ENCODE results near the gene KDM4C.

The KDM4C gene

GRCh38 chr9:7130266-7130820 is 372.6 kb downstream of the KDM4C start:
- intact Hi-C loops (cut with DNase I), result no loop called here
- DNase-seq, result no peak

GRCh38 chr9:7132605-7133004 is 374.8 kb downstream of the KDM4C start:
- intact Hi-C loops (cut with DNase I), result no loop called here

GRCh38 chr9:7135735-7136134 is 378.0 kb downstream of the KDM4C start:
- intact Hi-C loops (cut with DNase I), result no loop called here
- DNase-seq, result no peak

More at GRCh38 chr9:7132605-7133004, 374.8 kb downstream of the KDM4C start:
- DNase-seq, result no peak

GRCh38 chr9:7137040-7137439 is 379.3 kb downstream of the KDM4C start:
- DNase-seq, result no peak
- intact Hi-C loops (cut with DNase I), result no loop called here

GRCh38 chr9:7137571-7137970 is 379.8 kb downstream of the KDM4C start:
- no peak for DNase-seq
- intact Hi-C loops (cut with DNase I), result no loop called here

- intact Hi-C loops (cut with DNase I), result no loop called here
- no peak for DNase-seq
These were observed 382.1 kb downstream of the KDM4C start for GRCh38 chr9:7139886-7140285.

GRCh38 chr9:7140401-7140800 is 382.6 kb downstream of the KDM4C start:
- DNase-seq, result no peak
- intact Hi-C loops (cut with DNase I), result no loop called here

GRCh38 chr9:7143645-7144200 is 385.9 kb downstream of the KDM4C start:
- no peak for DNase-seq
- intact Hi-C loops (cut with DNase I), result no loop called here

- intact Hi-C loops (cut with DNase I), result no loop called here
- peak in 3 of 42 donors; percentile 14 to 55 (median 44) for DNase-seq
These were observed 386.7 kb downstream of the KDM4C start for GRCh38 chr9:7144265-7145046.

GRCh38 chr9:7145361-7146069 is 387.7 kb downstream of the KDM4C start:
- peak in 15 of 42 donors; percentile 20 to 71 (median 41) for DNase-seq
- intact Hi-C loops (cut with DNase I), result no loop called here

GRCh38 chr9:7146582-7146981 is 388.8 kb downstream of the KDM4C start:
- intact Hi-C loops (cut with DNase I), result no loop called here

GRCh38 chr9:7147121-7148090 is 389.6 kb downstream of the KDM4C start:
- intact Hi-C loops (cut with DNase I), result no loop called here
- peak in 7 of 42 donors; percentile 11 to 58 (median 27) for DNase-seq

More at GRCh38 chr9:7146582-7146981, 388.8 kb downstream of the KDM4C start:
- DNase-seq, result no peak

GRCh38 chr9:7148243-7148765 is 390.5 kb downstream of the KDM4C start:
- DNase-seq, result no peak
- intact Hi-C loops (cut with DNase I), result no loop called here

GRCh38 chr9:7149258-7149657 is 391.5 kb downstream of the KDM4C start:
- intact Hi-C loops (cut with DNase I), result no loop called here
- peak in 2 of 42 donors; percentile 18 to 44 for DNase-seq

- intact Hi-C loops (cut with DNase I), result no loop called here
- DNase-seq, result no peak
These were observed 392.5 kb downstream of the KDM4C start for GRCh38 chr9:7150153-7150890.

GRCh38 chr9:7153134-7153533 is 395.4 kb downstream of the KDM4C start:
- DNase-seq, result no peak
- intact Hi-C loops (cut with DNase I), result no loop called here

GRCh38 chr9:7153566-7153965 is 395.8 kb downstream of the KDM4C start:
- intact Hi-C loops (cut with DNase I), result no loop called here

More at GRCh38 chr9:7153566-7153965, 395.8 kb downstream of the KDM4C start:
- DNase-seq, result no peak
